Left colon (tissue), 2 donors: ENCODE measurements around the gene NCAPG2. TPM values are rescaled to one million over a fixed set of nuclear protein-coding genes. Genes with fewer than 3 reads are reported as not detected.

Experiments used
- ATAC-seq: fragments of 200-7000 bp; cut with Tn5 transposase; one replicate; pipeline ENCODE4 v1.9.1; 2020; ENCODE audit warnings: mild to moderate bottlenecking, moderate library complexity
- DNase-seq, 2 donors: peaks; one replicate each; pipeline ENCODE4 v3.0.0-alpha.2; 2020
- intact Hi-C, 2 donors: fragments of 100-400 bp; cut with DNase I in 1 of 2; cut with micrococcal nuclease in 1 of 2; formaldehyde crosslinking; loops; one replicate each; pipeline versions ENCODE4 v1.11.2 to v1.14.0; 2022; cut with DNase I, micrococcal nuclease
- long read RNA-seq: library from polyadenylated mRNA; unstranded; transcript quantifications from one replicate; pipeline ENCODE4 v2.0.0, GENCODE V29; 2021
- total RNA-seq, 2 donors: library from RNA; stranded (reverse); fragmentation: NEBNext Ultra II Directional; extraction: Animal tissue kit (Norgen Biotek cat#: 25700); gene quantifications; one replicate each; pipeline ENCODE4 v1.2.1, GENCODE V29; 2021
- donor health status: DM: no; HTN: no; CAD: no.
- donor health status: DM: yes; HTN: yes; CAD: no.

NCAPG2 gene
- 10 to 100 TPM in 1 of 2 donors, 1 to 10 TPM in 1; 6.6 to 12.2 TPM for total RNA-seq
- long read RNA-seq, transcript NCAPG2-201 (28 exons, 3,930 nt) = major isoform, 6 of 13 reads
- long read RNA-seq, partial matches to known transcripts = 2 of 13 reads
- long read RNA-seq, other reads (novel, unspliced or antisense) = 4 of 13 reads

- DNase-seq = peak; percentile 99
- intact Hi-C loops = no loop called here
- ATAC-seq = peak; percentile 96
These were observed at the start of gene NCAPG2 for GRCh38 chr7:158704524-158705233. Gene NCAPG2, minus strand, starts transcription at chr7:158704804. Its CDS starts 2,905 bp downstream, at chr7:158701899.

- DNase-seq (no peak), ATAC-seq (no peak)
- intact Hi-C loops = no loop called here
These were observed 49.3 kb upstream of the NCAPG2 start for GRCh38 chr7:158753900-158754299.

- DNase-seq = no peak
- intact Hi-C loops = no loop called here
- ATAC-seq = no peak
These were observed 47.1 kb upstream of the NCAPG2 start for GRCh38 chr7:158751751-158752150.

- DNase-seq (no peak), ATAC-seq (no peak)
- intact Hi-C loops = no loop called here
These were observed 46.6 kb upstream of the NCAPG2 start for GRCh38 chr7:158751199-158751598.

GRCh38 chr7:158750702-158751101, 46.1 kb upstream of the NCAPG2 start:
- intact Hi-C loops = no loop called here
- ATAC-seq (no peak), DNase-seq (no peak)

GRCh38 chr7:158749396-158749795, 44.8 kb upstream of the NCAPG2 start:
- no peak for DNase-seq
- intact Hi-C loops = no loop called here
- no peak for ATAC-seq

GRCh38 chr7:158748335-158748734, 43.7 kb upstream of the NCAPG2 start:
- no peak for ATAC-seq
- intact Hi-C loops = no loop called here
- no peak for DNase-seq

GRCh38 chr7:158747408-158747807, 42.8 kb upstream of the NCAPG2 start:
- no peak for DNase-seq
- no peak for ATAC-seq
- intact Hi-C loops = no loop called here

GRCh38 chr7:158746957-158747356, 42.4 kb upstream of the NCAPG2 start:
- no peak for ATAC-seq
- intact Hi-C loops = no loop called here
- no peak for DNase-seq

- intact Hi-C loops = no loop called here
- DNase-seq (no peak), ATAC-seq (no peak)
These were observed 40.6 kb upstream of the NCAPG2 start for GRCh38 chr7:158745057-158745715.

GRCh38 chr7:158744070-158744469, 39.5 kb upstream of the NCAPG2 start:
- no peak for DNase-seq

GRCh38 chr7:158743219-158743618, 38.6 kb upstream of the NCAPG2 start:
- intact Hi-C loops = no loop called here
- ATAC-seq (no peak), DNase-seq (no peak)

More at GRCh38 chr7:158744070-158744469, 39.5 kb upstream of the NCAPG2 start:
- no peak for ATAC-seq
- intact Hi-C loops = no loop called here

- ATAC-seq (no peak), DNase-seq (no peak)
- intact Hi-C loops = no loop called here
These were observed 37.6 kb upstream of the NCAPG2 start for GRCh38 chr7:158742065-158742821.

GRCh38 chr7:158741294-158741666, 36.7 kb upstream of the NCAPG2 start:
- DNase-seq (no peak), ATAC-seq (no peak)
- intact Hi-C loops = no loop called here

- intact Hi-C loops = no loop called here
- DNase-seq = peak in 1 of 2 donors; percentile 54
- no peak for ATAC-seq
These were observed 36.2 kb upstream of the NCAPG2 start for GRCh38 chr7:158740657-158741293.

GRCh38 chr7:158740013-158740656, 35.5 kb upstream of the NCAPG2 start:
- peak in 1 of 2 donors; percentile 53 for DNase-seq
- ATAC-seq = no peak
- intact Hi-C loops = no loop called here

- DNase-seq (no peak), ATAC-seq (no peak)
- intact Hi-C loops = no loop called here
These were observed 34.2 kb upstream of the NCAPG2 start for GRCh38 chr7:158738841-158739240.

- intact Hi-C loops = no loop called here
- no peak for ATAC-seq
These were observed 32.6 kb upstream of the NCAPG2 start for GRCh38 chr7:158737064-158737695.

More at GRCh38 chr7:158737064-158737695, 32.6 kb upstream of the NCAPG2 start:
- no peak for DNase-seq
